ENCODE results near the gene TAS1R1. TPM values are rescaled to one million over a fixed set of nuclear protein-coding genes. Genes with fewer than 3 reads are reported as not detected.

Gene TAS1R1
- polyA plus RNA-seq, 1 donor from 2014 or later, result not detected

DNA sequence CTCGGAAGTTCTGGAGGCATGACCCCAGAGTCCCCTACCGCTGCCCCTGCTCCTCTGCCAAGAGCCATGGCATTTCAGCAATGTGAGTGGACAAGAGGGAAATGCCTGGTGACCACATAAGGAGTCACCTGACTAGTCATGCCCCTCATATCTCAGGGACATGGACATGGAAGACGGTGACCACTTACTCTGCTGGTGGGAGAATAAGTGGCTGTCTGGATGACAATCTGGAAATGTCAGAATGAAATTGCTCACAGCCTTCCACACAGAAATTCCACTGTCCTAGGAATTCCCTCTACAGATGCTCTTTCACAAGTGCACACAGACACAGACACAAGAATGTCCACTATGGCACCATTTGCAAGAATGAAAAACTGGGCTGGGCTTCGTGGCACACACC lies 39.3 kb upstream of the TAS1R1 start:
- Histone ChIP-seq H3K4me2 (ENCODE audit: low read length) (no peak overlapping the region), H3K36me3 (ENCODE audit: insufficient read depth, low read length) (no peaks in the 10 kb centered on the region), H3K9me3 (ENCODE audit: low read length) (no peaks in the 10 kb centered on the region), H3F3A (ENCODE audit: insufficient read depth, low read length, poor library complexity, severe bottlenecking) (no peaks in the 10 kb centered on the region), H4K20me1 (ENCODE audit: insufficient read depth) (no peaks in the 10 kb centered on the region), H3K79me2 (replicated peaks; ENCODE audit: insufficient read depth, low read length) (no peaks in the 10 kb centered on the region), H3K27ac (ENCODE audit: low read length) (no peak overlapping the region), H2AFZ (ENCODE audit: low read depth, low read length) (no peak overlapping the region), H3K27me3 (ENCODE audit: insufficient read depth, low read depth, low read length) (no peaks in the 10 kb centered on the region), H3K9me2 (ENCODE audit: insufficient read depth, low read length) (no peaks in the 10 kb centered on the region), H3K9ac (ENCODE audit: low read length) (no peak overlapping the region), H3K4me3 (ENCODE audit: low read length) (no peak overlapping the region)
- TF ChIP-seq CTCF (IDR thresholded peaks at IDR 0.05; ENCODE audit: poor library complexity, severe bottlenecking), result no peak
- TF ChIP-seq TAF1 (IDR thresholded peaks at IDR 0.05; ENCODE audit: low read depth), result no peak
- TF ChIP-seq RAD21 (conservative IDR thresholded peaks at IDR 0.05), result no peak
- TF ChIP-seq EP300 (conservative IDR thresholded peaks at IDR 0.05; ENCODE audit: poor library complexity, severe bottlenecking), result no peak
- TF ChIP-seq MXI1 (conservative IDR thresholded peaks at IDR 0.05; ENCODE audit: poor library complexity, severe bottlenecking), result no peak
- TF ChIP-seq EZH2 (IDR thresholded peaks at IDR 0.05; ENCODE audit: borderline replicate concordance, insufficient read depth, low read length, poor library complexity, severe bottlenecking), result no peak
- TF ChIP-seq REST (IDR thresholded peaks at IDR 0.05; ENCODE audit: borderline replicate concordance), result no peak
- no peak for TF ChIP-seq POLR2AphosphoS5 (IDR thresholded peaks at IDR 0.05)
- TF ChIP-seq SMC3 (conservative IDR thresholded peaks at IDR 0.05; ENCODE audit: poor library complexity), result no peak

- Histone ChIP-seq H3F3A (ENCODE audit: insufficient read depth, low read length, poor library complexity, severe bottlenecking) (no peaks in the 10 kb centered on the region), H3K9ac (ENCODE audit: low read length) (no peak overlapping the region), H4K20me1 (ENCODE audit: insufficient read depth) (no peaks in the 10 kb centered on the region), H3K27ac (ENCODE audit: low read length) (no peak overlapping the region), H3K4me2 (ENCODE audit: low read length) (no peak overlapping the region), H3K79me2 (replicated peaks; ENCODE audit: insufficient read depth, low read length) (no peaks in the 10 kb centered on the region), H3K9me2 (ENCODE audit: insufficient read depth, low read length) (no peaks in the 10 kb centered on the region), H3K36me3 (ENCODE audit: insufficient read depth, low read length) (no peaks in the 10 kb centered on the region), H3K9me3 (ENCODE audit: low read length) (no peaks in the 10 kb centered on the region), H3K4me3 (ENCODE audit: low read length) (no peak overlapping the region), H3K27me3 (ENCODE audit: insufficient read depth, low read depth, low read length) (no peaks in the 10 kb centered on the region), H2AFZ (ENCODE audit: low read depth, low read length) (no peak overlapping the region)
- TF ChIP-seq EZH2 (IDR thresholded peaks at IDR 0.05; ENCODE audit: borderline replicate concordance, insufficient read depth, low read length, poor library complexity, severe bottlenecking) (no peak), POLR2AphosphoS5 (IDR thresholded peaks at IDR 0.05) (no peak), REST (IDR thresholded peaks at IDR 0.05; ENCODE audit: borderline replicate concordance) (no peak), MXI1 (conservative IDR thresholded peaks at IDR 0.05; ENCODE audit: poor library complexity, severe bottlenecking) (no peak), SMC3 (conservative IDR thresholded peaks at IDR 0.05; ENCODE audit: poor library complexity) (no peak), CTCF (IDR thresholded peaks at IDR 0.05; ENCODE audit: poor library complexity, severe bottlenecking) (no peak), RAD21 (conservative IDR thresholded peaks at IDR 0.05) (no peak), EP300 (conservative IDR thresholded peaks at IDR 0.05; ENCODE audit: poor library complexity, severe bottlenecking) (no peak), TAF1 (IDR thresholded peaks at IDR 0.05; ENCODE audit: low read depth) (no peak)
Measured at GRCh38 chr1:6517435-6517851, 37.7 kb upstream of the TAS1R1 start.

Data from neural cell (in vitro differentiated cells).